Endothelial cell of umbilical vein (primary cell): ENCODE measurements around the gene GTPBP3.

Source experiments
- EZH2 ChIP-seq: IDR thresholded peaks from 2 replicates; pipeline ENCODE4 v1.6.1; 2012; ENCODE audit warnings: borderline replicate concordance, low read depth, mild to moderate bottlenecking, moderate library complexity, low read length, inconsistent platforms; ENCODE audit not compliant: severe bottlenecking
- GATA2 ChIP-seq: IDR thresholded peaks from 2 replicates; pipeline ENCODE4 v1.7.0; 2011; ENCODE audit warnings: low read depth, mild to moderate bottlenecking, moderate library complexity, mixed read lengths, low read length; ENCODE audit not compliant: insufficient read length, insufficient read depth
- JUN ChIP-seq: IDR thresholded peaks from 2 replicates; pipeline ENCODE4 v1.6.1; 2011; ENCODE audit warnings: borderline replicate concordance, low read depth; ENCODE audit not compliant: insufficient read length, insufficient read depth
- MAX ChIP-seq: IDR thresholded peaks from 2 replicates; pipeline ENCODE4 v1.6.1; 2011; ENCODE audit not compliant: insufficient read depth, insufficient read length
- POLR2A ChIP-seq: IDR thresholded peaks from 2 replicates; pipeline ENCODE4 v1.6.1; 2012; ENCODE audit warnings: low read depth, mild to moderate bottlenecking, control low read depth, low read length
- POLR2AphosphoS5 ChIP-seq: IDR thresholded peaks from 2 replicates; pipeline ENCODE4 v1.6.1; 2012; ENCODE audit warnings: low read depth, mild to moderate bottlenecking, control low read depth, low read length, moderate library complexity; ENCODE audit not compliant: insufficient read depth
- TF ChIP-seq, protein P1 (sequence below), 2 donors: IDR thresholded peaks; 1 replicate in 1 of 2; 2 replicates in 1 of 2; pipeline ENCODE4 v1.5.1; 2011; ENCODE audit warnings: low read length in 2 of 2, mild to moderate bottlenecking in 2 of 2, moderate library complexity in 2 of 2, control low read depth in 1 of 2, inconsistent platforms in 1 of 2, low read depth in 1 of 2; ENCODE audit not compliant: insufficient read depth in 1 of 2; ENCODE audit errors: extremely low read depth in 1 of 2

DNA sequence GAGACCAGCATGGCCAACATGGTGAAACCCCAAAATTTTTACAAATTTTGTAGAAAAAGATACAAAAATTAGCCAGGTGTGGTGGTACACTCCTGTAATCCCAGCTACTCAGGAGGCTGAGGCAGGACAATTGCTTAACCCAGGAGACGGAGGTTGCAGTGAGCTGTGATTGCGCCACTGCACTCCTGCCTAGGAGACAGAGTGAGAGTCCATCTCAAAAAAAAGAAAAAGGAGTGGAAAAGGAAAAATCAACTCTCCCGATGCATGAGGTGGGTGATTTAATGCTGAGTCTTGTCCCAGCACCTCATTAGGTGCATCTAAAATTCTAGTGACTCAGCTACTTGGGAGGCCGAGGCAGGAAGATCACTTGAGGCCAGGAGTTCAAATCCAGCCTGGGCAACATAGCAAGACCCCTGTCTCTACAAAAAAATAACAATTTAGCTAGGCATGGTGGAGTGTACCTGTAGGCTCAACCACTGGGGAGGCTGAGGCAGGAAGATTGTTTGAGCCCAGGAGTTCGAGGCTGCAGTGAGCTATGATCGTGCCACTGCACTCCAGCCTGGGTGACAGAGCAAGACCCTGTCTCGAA, 19.8 kb downstream of the GTPBP3 start:
- TF ChIP-seq, protein P1, sequence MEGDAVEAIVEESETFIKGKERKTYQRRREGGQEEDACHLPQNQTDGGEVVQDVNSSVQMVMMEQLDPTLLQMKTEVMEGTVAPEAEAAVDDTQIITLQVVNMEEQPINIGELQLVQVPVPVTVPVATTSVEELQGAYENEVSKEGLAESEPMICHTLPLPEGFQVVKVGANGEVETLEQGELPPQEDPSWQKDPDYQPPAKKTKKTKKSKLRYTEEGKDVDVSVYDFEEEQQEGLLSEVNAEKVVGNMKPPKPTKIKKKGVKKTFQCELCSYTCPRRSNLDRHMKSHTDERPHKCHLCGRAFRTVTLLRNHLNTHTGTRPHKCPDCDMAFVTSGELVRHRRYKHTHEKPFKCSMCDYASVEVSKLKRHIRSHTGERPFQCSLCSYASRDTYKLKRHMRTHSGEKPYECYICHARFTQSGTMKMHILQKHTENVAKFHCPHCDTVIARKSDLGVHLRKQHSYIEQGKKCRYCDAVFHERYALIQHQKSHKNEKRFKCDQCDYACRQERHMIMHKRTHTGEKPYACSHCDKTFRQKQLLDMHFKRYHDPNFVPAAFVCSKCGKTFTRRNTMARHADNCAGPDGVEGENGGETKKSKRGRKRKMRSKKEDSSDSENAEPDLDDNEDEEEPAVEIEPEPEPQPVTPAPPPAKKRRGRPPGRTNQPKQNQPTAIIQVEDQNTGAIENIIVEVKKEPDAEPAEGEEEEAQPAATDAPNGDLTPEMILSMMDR (IDR thresholded peaks at IDR 0.05; ENCODE audit: extremely low read depth in 1 of 2, insufficient read depth in 1 of 2, low read depth in 1 of 2, low read length in 2 of 2): no peak
- no peak for TF ChIP-seq EZH2
- TF ChIP-seq JUN: no peak
- TF ChIP-seq GATA2: no peak
- no peak for TF ChIP-seq POLR2A
- TF ChIP-seq MAX: no peak
- no peak for TF ChIP-seq POLR2AphosphoS5
